CD4-positive, alpha-beta T cell treated with Interleukin-17A for 4 hours (primary cell): Measurements from ENCODE around the gene TOR1B.

Source experiments
- DNase-seq: peaks from one replicate; pipeline ENCODE4 v3.0.0-alpha.2; 2020; ENCODE audit warnings: mixed read lengths

The TOR1B gene

GRCh38 chr9:129849901-129850300 is 46.9 kb downstream of the TOR1B start:
- no peak for DNase-seq

GRCh38 chr9:129850821-129851550 is 48.0 kb downstream of the TOR1B start:
- DNase-seq, result no peak

GRCh38 chr9:129851821-129852220 is 48.8 kb downstream of the TOR1B start:
- no peak for DNase-seq

- DNase-seq, result no peak
Observed at GRCh38 chr9:129852579-129852978, 49.6 kb downstream of the TOR1B start.

- no peak for DNase-seq
Observed at GRCh38 chr9:129853614-129854013, 50.6 kb downstream of the TOR1B start.

GRCh38 chr9:129854588-129855110 is 51.7 kb downstream of the TOR1B start:
- DNase-seq, result peak; percentile 63

GRCh38 chr9:129857207-129857606 is 54.2 kb downstream of the TOR1B start:
- no peak for DNase-seq

GRCh38 chr9:129858167-129858962 is 55.4 kb downstream of the TOR1B start:
- no peak for DNase-seq
